Stimulated activated CD8-positive, alpha-beta memory T cell treated with anti-CD3 and anti-CD28 coated beads, Interleukin-4, amount 100 ng/mL, for 48 hours (primary cell): ENCODE measurements around the gene MLX.
"Not testable (repeated sequence)": the region's sequence is repeated elsewhere in the genome, so short reads cannot be mapped to it uniquely, and the experiment has no call there.

Experiments
- DNase-seq: peaks from one replicate; pipeline ENCODE4 v3.0.0-alpha.2; 2020

MLX gene

DNA sequence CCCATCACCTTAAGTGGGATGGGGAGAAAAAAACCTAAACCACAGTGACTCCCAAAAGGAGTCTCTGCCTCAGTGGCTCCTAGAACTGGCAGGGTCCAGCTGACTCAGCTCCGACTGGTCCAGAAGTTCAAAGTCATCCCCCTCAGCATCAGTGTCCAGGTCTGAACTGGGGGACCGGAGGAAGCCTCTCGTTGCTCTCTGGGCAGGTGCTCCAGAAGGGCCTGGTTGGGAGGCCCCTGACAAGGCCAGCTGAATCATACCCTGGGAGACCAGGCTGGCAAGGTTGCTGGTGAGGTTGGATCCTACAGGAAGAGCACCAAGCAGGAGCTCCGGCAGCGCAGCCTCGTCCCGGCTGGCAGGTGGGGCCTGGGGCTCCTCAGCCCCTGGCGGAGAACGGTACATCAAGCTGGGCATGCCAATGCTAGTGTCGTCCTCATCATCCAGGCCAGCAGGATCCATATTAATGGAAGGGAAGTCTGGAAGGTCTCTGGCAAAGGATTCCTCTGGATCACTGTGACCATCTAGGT, 14.9 kb downstream of the MLX start:
- DNase-seq: no peak

DNA sequence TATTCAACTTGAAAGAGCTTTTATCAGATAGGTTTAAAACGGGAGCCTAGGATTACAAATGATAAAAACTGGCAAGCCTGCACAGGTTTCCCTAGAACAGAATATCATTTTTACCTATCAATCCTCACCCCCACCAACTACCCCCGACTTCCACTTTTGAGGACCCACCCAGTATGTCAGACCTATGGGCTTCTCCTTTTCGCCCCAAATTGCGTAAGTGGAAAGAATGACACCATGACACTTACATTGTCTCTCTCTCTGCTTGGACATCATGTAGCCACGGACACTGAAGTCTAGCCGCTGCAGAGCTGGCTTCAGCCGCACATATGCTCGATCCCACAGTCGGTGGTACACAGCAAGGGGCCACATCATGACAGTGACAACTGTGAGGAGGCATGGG, 18.0 kb downstream of the MLX start:
- DNase-seq: no peak

DNA sequence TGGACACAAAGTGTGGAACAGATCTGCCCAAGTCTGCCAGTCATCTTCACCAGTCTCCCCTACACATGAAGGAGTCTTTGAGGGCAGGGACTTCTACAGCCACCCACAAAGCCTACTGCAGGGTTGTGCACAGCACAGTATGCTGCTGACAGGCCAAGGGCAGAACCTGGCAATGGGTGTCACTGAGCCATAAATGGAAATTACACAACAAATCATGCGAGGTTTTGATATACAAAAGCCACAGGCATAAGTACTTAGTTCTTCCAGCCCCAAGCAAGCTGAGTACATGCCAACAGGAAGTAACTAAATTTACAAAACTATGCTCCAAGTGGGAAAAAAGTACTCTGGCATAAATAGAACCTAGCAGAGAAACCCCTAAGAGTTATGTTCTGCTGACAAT, 18.5 kb downstream of the MLX start:
- DNase-seq: no peak

DNA sequence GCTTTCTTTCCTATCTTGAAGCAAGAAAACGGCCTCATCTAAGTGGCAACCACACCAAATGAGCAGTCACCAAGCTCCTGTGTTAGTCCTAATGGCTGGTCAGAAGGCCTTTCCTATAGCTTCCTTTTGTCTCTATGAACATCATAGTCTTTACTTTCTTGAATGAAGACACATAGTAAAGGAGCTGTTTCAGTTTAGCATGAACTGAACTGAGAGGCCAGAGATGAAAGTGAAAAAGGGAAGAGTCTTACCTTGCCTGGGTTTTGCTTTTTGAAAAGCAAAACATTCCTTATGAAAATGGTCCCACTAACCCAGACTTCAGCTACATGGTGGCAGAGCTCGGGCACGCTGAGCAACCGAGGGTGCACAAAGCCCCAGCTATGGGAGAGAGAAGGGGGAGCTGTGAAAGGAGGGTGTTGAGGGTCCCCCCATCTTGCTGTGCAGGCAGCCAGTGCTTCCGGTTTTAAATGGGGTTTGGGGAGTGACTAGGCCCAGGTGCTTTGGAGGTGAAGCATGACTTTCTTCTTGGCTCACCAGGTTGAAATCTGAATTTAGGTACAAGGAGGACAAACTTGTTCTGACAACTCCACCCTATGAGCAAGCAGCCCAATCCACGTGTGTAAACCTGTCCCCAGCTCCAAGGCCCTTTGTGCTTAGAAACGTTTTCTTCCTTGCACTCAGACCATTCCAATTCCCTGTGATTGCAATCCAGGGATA, 19.8 kb downstream of the MLX start:
- no peak for DNase-seq

DNA sequence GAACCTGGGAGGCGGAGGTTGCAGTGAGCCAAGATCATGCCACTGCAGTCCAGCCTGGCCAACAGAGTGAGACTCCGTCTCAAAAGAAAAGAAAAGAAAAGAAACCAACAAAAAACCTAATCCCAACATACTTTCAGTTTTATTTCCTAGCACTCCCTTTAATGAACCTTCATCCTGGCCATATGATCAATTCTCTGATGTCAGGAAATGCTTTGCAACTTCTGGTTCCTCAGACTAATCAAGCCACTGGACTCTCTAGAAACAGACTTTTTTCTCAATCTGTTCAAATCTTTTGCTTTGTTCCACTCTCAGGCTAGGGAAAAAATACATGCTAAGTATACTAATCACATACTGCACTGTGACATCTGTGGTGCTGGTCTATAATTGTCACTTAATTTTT, 24.0 kb downstream of the MLX start:
- no peak for DNase-seq

DNA sequence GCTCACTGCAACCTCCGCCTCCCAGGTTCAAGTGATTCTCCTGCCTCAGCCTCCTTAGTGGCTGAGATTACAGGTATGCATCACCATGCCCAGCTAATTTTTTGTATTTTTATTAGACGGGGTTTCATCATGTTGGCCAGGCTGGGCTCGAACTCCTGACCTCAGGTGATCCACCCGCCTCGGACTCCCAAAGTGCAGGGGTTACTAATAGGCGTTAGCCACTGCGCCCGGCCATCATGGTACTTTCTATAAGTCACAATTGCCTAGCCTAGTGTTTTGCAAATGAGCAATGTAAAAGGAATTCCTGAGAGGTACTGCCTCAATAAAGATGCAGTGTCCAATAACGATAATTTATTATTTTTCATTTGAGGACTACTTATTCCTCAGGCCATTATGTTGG, 24.5 kb downstream of the MLX start:
- DNase-seq: no peak

DNA sequence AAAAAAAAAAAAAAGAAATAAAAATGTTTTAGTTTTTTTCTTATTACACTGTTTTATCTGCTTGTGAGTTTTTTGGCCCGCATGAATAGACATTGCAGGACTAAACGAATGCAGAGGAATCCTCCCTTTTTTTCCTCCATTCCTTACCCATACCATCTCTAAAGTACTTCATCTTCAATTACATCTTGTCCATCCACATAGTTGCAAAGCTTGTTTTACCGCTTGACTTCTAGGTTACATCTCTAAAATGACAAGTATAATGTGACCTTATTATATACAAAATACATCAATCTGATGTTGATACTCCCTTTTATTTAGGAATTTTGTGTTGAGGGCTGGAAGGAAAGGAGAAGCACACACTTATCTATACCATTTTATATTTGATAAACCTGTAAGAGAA, 29.5 kb downstream of the MLX start:
- no peak for DNase-seq

DNA sequence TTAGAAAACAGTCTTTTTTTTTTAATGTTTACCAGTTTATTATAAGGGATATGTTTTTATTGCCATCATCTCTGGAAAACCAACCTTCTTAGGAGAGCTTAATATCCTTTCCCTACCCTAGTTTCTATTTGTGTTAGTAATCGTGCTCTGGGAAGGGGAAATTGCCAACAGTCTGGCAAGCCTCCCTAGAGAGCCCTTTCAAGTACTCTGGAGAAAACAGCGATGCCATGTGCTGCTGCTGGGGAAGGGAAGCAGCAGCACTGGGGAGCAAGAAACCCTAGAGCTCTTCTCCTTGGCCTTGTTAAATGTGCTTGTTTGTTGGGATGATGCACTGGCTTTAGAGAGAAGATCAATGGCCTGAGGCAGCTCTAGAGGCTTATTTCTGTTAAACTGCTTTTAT, 32.0 kb downstream of the MLX start:
- DNase-seq: no peak

DNA sequence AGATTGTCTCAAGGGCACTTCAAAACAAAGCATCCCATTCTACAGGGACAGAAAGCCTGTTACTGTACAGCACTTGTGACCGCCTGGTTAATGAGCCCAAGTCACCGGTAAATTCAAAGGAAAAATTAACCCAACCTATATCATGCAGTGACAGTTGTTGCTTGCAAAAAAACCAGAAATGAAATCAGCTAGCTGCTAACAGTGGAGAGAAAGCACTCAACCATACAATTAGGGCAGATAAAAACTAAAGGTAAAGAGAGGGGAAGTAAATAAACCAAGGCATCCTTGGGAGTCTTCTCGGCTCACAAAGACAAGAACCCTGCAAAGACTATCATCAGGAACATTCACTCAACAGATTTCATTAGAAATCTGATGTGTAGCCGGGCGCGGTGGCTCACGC, 36.4 kb downstream of the MLX start:
- no peak for DNase-seq

DNA sequence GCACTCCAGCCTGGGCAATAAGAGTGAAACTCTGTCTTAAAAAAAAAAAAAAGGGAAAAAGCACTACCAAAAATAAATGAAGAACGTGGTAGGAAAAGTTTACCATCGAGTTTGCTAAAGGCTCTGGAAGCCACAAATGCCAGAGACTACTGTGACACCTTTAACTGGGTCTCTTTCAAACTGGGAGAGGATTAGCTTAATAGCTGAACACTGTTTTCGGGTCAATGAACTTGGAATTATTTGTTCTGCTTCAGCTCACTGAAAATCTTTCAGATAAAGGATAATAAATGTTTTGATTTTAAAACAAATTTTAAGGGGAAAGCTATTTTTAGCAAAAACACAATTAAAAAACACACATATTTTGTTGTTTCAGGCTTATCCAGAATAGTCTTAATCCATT, 40.9 kb downstream of the MLX start:
- DNase-seq: no peak

DNA sequence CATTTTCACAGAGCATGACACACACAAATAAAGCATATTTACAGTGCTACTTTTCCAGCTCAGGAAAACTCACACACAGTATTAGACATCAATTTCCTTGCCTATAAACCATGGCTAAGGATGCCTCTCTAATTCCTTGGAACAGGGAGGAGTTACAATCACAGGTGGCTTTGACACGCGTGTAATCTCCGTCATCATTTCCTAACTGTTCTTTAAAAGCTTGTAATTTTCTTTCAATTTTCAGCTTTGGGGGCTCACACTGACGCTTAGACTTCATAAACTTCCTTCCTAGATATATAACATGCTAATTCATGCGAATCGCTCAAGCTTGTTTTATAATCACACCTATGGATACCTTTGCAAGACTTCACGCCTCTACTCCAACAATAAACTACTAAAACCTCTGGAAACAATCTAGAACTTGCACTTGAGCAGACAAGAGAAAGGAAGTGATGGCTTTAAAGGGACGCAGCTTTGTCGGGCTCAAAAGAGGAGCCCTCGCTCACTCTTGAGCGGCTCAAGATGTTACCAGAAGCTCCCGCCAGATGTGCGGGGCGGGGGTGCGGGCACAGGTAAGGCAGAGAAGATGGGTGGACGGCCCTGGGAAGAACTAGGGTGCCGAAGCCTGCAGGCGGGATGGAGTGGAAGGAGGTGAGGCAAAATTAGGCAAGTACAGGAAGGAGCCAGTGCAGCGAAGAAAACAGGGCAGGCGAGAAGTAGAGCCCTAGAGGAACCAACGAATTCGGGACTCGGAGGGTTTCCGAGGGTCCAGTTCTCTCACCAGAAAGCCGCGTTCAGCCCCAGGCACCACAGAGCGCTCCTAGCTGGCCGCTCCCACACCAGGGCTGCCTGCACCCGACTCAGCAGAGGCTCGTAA, 41.6 kb downstream of the MLX start:
- DNase-seq: peak; percentile 49

DNA sequence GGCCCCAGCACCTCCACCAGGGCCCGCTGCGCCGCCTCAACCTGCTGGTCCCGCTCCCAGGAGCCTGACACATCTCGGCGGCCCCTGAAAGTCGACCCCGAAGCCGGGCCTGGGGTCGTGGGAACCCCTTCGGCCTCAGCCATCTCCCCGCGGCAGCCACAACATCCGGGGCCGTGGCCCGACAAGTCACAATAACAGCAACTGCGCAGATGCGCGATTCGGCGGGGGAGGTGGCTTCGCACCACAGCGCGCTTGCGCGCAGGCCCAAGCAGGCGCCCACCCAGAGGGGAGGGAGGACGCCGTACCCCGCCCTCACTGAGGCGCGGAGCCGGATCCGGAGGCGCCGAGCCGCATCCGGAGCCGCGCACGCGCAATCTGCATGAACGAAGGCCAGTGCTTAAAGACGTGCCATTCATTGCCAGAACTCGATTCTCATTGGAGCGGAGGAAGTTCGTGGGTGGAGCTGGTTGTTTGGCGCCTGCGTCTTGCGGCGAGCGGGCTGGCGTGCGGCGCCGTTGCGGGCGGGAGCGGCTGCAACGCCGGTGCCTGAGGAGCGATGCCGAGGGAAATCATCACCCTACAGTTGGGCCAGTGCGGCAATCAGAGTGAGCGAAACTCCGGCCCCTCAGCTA, 42.4 kb downstream of the MLX start, which contains the start of the genes RETREG3 and TUBG1:
Gene RETREG3 (minus strand): TSS at position 193 of the 632 bp plus-strand sequence. CDS start 50 bp downstream, at position 143.
Gene TUBG1 (plus strand): TSS at position 502 of the 632 bp plus-strand sequence. CDS start 55 bp downstream, at position 557.
- peak; percentile 99 for DNase-seq

DNA sequence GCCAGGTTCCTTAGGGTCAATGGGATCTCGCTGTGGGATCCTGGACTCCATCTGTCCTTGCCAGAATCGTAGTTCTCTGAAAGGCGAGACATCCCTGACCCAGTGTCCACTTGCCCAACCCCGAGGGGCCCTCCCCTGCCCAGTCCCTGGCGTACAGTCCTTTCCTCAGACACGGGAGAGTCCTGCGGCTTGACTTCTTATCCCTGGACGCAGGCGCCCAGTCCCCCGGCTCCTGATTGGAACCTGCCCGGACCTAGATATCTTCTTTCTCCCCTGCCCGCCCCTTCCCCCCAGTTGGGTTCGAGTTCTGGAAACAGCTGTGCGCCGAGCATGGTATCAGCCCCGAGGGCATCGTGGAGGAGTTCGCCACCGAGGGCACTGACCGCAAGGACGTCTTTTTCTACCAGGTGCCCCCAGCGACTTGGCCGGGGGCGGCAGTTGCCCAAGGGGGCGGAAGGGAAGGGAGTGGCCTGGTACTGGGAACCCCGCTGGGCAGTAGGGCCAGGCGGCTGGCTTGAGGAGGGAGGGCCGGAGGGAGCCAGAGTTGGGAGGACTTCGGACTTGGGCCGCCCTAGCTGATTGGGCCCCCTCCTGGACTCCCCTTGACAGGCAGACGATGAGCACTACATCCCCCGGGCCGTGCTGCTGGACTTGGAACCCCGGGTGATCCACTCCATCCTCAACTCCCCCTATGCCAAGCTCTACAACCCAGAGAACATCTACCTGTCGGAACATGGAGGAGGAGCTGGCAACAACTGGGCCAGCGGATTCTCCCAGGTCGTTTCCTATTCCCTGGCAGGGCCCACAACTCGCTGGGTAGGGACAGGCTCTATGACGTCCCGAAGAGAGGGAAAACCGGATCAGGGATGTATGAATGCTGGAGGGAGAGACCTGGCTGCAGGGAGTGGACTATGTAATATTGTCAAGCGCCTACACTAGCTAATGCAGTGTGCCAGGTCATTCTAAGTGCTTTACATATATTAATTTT, 43.2 kb downstream of the MLX start:
- peak; percentile 51 for DNase-seq

DNA sequence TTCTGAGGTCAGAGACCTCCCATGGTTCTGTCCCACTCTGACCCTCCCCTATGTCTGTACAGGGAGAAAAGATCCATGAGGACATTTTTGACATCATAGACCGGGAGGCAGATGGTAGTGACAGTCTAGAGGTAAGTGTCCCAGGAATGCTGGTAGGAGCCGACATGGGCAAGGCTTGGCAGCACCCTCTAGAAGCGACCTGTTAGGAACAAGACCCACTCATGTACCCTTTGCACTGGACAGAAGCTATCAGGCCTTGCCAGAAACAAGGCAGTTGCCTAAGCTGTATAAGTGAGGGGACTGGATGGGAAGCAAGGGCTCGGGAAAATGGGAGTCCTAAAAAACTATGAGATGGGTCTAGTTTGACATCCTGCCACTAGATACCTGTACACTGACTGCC, 45.1 kb downstream of the MLX start:
- DNase-seq: no peak

DNA sequence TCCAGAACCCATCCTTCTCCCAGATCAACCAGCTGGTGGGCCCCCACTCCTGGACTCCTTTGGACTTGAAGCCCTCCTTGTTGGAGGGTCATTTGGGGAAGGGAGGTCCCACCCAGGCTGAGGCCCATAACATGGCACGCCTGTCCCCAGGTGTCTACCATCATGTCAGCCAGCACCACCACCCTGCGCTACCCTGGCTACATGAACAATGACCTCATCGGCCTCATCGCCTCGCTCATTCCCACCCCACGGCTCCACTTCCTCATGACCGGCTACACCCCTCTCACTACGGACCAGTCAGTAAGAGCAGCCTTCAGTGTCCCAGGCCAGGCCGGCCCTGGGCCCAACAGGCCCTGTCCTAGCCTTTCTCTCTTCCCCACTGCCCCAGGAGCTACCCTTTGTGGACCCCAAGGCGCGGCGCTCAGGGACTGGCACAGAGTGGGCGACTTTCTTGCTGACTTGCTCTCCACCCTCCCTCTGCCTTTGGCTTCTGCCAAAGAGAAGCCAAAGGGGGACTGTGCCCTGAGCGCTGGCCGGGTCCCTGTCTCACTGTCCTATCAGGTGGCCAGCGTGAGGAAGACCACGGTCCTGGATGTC, 46.9 kb downstream of the MLX start:
- DNase-seq: no peak

DNA sequence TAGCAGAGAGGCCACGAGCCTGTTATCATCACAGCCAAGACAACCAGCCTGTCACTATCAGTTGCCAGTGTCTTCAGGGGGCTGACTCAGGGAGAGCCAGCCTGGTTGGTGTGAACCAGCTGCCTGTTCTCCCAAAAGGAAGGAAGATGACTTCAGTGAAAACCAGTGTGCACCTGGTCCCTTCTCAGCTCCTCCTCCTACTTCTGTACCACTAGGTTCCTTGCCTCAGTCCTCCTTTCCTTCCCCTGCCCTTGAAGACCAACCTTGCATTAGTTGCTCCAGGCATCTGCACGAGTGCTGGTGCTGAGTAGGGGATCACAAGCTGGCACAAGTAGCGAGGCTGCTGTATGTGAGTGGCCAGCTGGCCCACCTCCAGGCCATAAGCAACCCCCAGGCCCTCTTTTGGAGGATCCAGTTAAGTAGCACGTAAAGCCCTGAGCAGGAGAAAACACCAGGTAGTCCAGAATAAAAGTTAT, 51.1 kb downstream of the MLX start:
- DNase-seq: no peak

DNA sequence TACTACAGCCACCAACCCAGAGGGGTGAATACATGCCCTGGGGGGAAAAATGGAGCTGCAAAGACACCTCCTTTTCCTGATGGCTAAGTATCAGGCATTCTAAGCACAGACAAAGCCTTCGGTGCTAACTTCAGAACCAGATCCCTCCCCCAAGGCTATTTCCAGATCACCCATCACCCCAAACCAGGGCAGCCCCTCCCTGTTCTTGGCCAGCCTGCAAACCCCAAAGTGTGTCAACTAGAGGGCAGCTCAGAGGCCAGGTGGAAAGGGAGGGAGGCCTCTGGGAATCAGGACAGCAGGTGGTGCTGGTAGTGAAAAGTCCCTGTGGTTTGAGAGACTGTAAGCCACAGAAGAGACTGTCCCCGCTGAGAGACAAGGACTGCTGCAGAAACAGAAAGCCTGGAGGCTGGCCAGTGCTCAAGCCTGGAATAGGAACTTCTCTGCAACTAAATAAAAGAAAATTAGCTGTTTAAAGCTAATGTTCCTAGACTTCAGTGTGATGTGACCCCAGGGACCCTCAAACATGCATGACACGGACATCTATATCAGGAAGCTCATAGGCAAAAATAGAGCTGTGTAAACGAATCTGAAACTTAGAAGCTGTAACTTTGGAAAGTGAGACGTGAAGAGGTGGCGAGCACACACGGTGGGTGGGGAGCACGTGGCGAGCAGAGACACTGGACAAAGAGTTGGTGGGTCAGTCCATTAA, 51.7 kb downstream of the MLX start:
- DNase-seq: no peak

DNA sequence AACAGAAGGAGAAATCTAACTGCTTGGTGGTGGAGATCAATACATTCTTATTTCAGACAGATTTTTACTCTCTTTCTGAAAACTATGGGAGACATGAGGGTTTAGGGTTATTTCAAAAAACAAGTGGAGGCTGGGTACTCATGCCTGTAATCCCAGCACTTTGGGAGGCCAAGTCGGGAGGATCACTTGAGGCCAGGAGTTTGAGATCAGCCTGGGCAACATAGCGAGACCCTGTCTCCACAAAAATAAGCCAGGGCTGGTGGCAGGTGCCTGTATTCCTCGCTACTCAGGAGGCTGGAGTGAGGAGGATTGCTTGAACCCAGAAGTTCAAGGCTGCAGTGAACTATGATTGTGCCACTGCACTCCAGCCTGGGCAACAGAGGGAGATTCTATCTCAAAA, 55.1 kb downstream of the MLX start:
- DNase-seq: not testable (repeated sequence)
